ENCODE data around the gene NR5A1. TPM values are rescaled to one million over a fixed set of nuclear protein-coding genes. Genes with fewer than 3 reads are reported as not detected.

NR5A1 gene
- total RNA-seq, 4 donors from 2014 or later, result 0.17 TPM; not detected in 3

GRCh38 chr9:124456341-124457078 lies 50.7 kb downstream of the NR5A1 start:
- DNase-seq (ENCODE audit: extremely low spot score), result no peak
- no peaks in the 10 kb centered on the region for H3K9me3 ChIP-seq
- H3K36me3 ChIP-seq, result no peaks in the 10 kb centered on the region
- H3K27me3 ChIP-seq, result peaks cover 0 to 44% (median 18%) of the 10 kb centered on the region in 4 donors
- no peak overlapping the region for H3K4me3 ChIP-seq
- TF ChIP-seq CTCF (IDR thresholded peaks at IDR 0.05) (no peak), POLR2AphosphoS5 (IDR thresholded peaks at IDR 0.05) (no peak), POLR2A (IDR thresholded peaks at IDR 0.05; ENCODE audit: low read depth) (no peak), EP300 (IDR thresholded peaks at IDR 0.05) (no peak)
- H3K27ac ChIP-seq (replicated peaks in 1 of 4), result no peak overlapping the region
- H3K4me1 ChIP-seq, result peaks cover 0 to 14% (median 9%) of the 10 kb centered on the region in 4 donors
- WGBS, result 67% methylated on average over 14 of the region's 15 CpGs
- intact Hi-C loops (cut with DNase I), result no loop called here

GRCh38 chr9:124455820-124456219 lies 51.4 kb downstream of the NR5A1 start:
- Histone ChIP-seq H3K27me3 (peaks cover 0 to 51% (median 24%) of the 10 kb centered on the region in 4 donors), H3K36me3 (no peaks in the 10 kb centered on the region), H3K9me3 (no peaks in the 10 kb centered on the region), H3K4me3 (no peak overlapping the region), H3K4me1 (peaks cover under 1 to 15% (median 12%) of the 10 kb centered on the region in 4 donors), H3K27ac (replicated peaks in 1 of 4) (no peak overlapping the region)
- TF ChIP-seq POLR2AphosphoS5 (IDR thresholded peaks at IDR 0.05) (no peak), EP300 (IDR thresholded peaks at IDR 0.05) (no peak), POLR2A (IDR thresholded peaks at IDR 0.05; ENCODE audit: low read depth) (no peak)
- 87% methylated on average over 7 of the region's 7 CpGs for WGBS
- no peak for DNase-seq (ENCODE audit: extremely low spot score)
- intact Hi-C loops (cut with DNase I), result no loop called here

- Histone ChIP-seq H3K9me3 (no peaks in the 10 kb centered on the region), H3K27me3 (peaks cover 0 to 60% (median 33%) of the 10 kb centered on the region in 4 donors), H3K4me3 (no peak overlapping the region), H3K36me3 (no peaks in the 10 kb centered on the region), H3K27ac (replicated peaks in 1 of 4) (no peak overlapping the region), H3K4me1 (peaks cover 6 to 24% (median 20%) of the 10 kb centered on the region in 4 donors)
- TF ChIP-seq CTCF (IDR thresholded peaks at IDR 0.05), result no peak
- no peak for TF ChIP-seq POLR2AphosphoS5 (IDR thresholded peaks at IDR 0.05)
- no peak for TF ChIP-seq EP300 (IDR thresholded peaks at IDR 0.05)
- no peak for TF ChIP-seq POLR2A (IDR thresholded peaks at IDR 0.05; ENCODE audit: low read depth)
- DNase-seq (ENCODE audit: extremely low spot score), result no peak
- intact Hi-C loops (cut with DNase I), result no loop called here
- WGBS, result 84% methylated on average over 13 of the region's 14 CpGs
Observed at GRCh38 chr9:124454791-124455443, 52.3 kb downstream of the NR5A1 start.

GRCh38 chr9:124454296-124454695 lies 52.9 kb downstream of the NR5A1 start:
- intact Hi-C loops (cut with DNase I), result no loop called here

More at GRCh38 chr9:124454296-124454695, 52.9 kb downstream of the NR5A1 start:
- no peak for DNase-seq (ENCODE audit: extremely low spot score)
- no peaks in the 10 kb centered on the region for H3K9me3 ChIP-seq
- TF ChIP-seq POLR2A (IDR thresholded peaks at IDR 0.05; ENCODE audit: low read depth), result no peak
- TF ChIP-seq EP300 (IDR thresholded peaks at IDR 0.05), result no peak
- TF ChIP-seq POLR2AphosphoS5 (IDR thresholded peaks at IDR 0.05), result no peak
- TF ChIP-seq CTCF (IDR thresholded peaks at IDR 0.05), result no peak
- peaks cover 6 to 24% (median 20%) of the 10 kb centered on the region in 4 donors for H3K4me1 ChIP-seq
- H3K27ac ChIP-seq (replicated peaks in 1 of 4), result no peak overlapping the region
- no peaks in the 10 kb centered on the region for H3K36me3 ChIP-seq
- H3K4me3 ChIP-seq, result no peak overlapping the region
- 55% methylated on average over 3 of the region's 9 CpGs for WGBS
- peaks cover 0 to 66% (median 36%) of the 10 kb centered on the region in 4 donors for H3K27me3 ChIP-seq

Data from esophagus muscularis mucosa (tissue), 4 donors.